ENCODE data around the gene ECSIT.
"Not testable (repeated sequence)": the region's sequence is repeated elsewhere in the genome, so short reads cannot be mapped to it uniquely, and the experiment has no call there.

ECSIT gene

GRCh38 chr19:11479090-11479897 lies 49.6 kb downstream of the ECSIT start:
- no peak for DNase-seq (ENCODE audit: low read depth, low spot score)

- DNase-seq (ENCODE audit: low read depth, low spot score): no peak
Measured at GRCh38 chr19:11478167-11479089, 50.5 kb downstream of the ECSIT start.

GRCh38 chr19:11475861-11476260 lies 53.1 kb downstream of the ECSIT start:
- DNase-seq (ENCODE audit: low read depth, low spot score): no peak

- not testable (repeated sequence) for DNase-seq (ENCODE audit: low read depth, low spot score)
Measured at GRCh38 chr19:11475343-11475742, 53.6 kb downstream of the ECSIT start.

- DNase-seq (ENCODE audit: low read depth, low spot score): no peak
Measured at GRCh38 chr19:11473725-11474124, 55.2 kb downstream of the ECSIT start.

GRCh38 chr19:11468266-11468845 lies 60.6 kb downstream of the ECSIT start:
- DNase-seq (ENCODE audit: low read depth, low spot score): not testable (repeated sequence)

- DNase-seq (ENCODE audit: low read depth, low spot score): no peak
Measured at GRCh38 chr19:11465600-11465999, 63.3 kb downstream of the ECSIT start.

- no peak for DNase-seq (ENCODE audit: low read depth, low spot score)
Measured at GRCh38 chr19:11464333-11465265, 64.3 kb downstream of the ECSIT start.

- DNase-seq (ENCODE audit: low read depth, low spot score): no peak
Measured at GRCh38 chr19:11463391-11463790, 65.5 kb downstream of the ECSIT start.

- no peak for DNase-seq (ENCODE audit: low read depth, low spot score)
Measured at GRCh38 chr19:11461453-11461852, 67.5 kb downstream of the ECSIT start.

- no peak for DNase-seq (ENCODE audit: low read depth, low spot score)
Measured at GRCh38 chr19:11460207-11460606, 68.7 kb downstream of the ECSIT start.

GRCh38 chr19:11458912-11459311 lies 70.0 kb downstream of the ECSIT start:
- not testable (repeated sequence) for DNase-seq (ENCODE audit: low read depth, low spot score)

GRCh38 chr19:11458236-11458900 lies 70.6 kb downstream of the ECSIT start:
- DNase-seq (ENCODE audit: low read depth, low spot score): no peak

GRCh38 chr19:11457831-11458230 lies 71.1 kb downstream of the ECSIT start:
- no peak for DNase-seq (ENCODE audit: low read depth, low spot score)

- no peak for DNase-seq (ENCODE audit: low read depth, low spot score)
Measured at GRCh38 chr19:11457115-11457514, 71.8 kb downstream of the ECSIT start.

GRCh38 chr19:11456659-11457058 lies 72.3 kb downstream of the ECSIT start:
- no peak for DNase-seq (ENCODE audit: low read depth, low spot score)
